Activated CD8-positive, alpha-beta memory T cell treated with anti-CD3 and anti-CD28 coated beads, Interleukin-2, amount 50 U/mL, for 48 hours (primary cell): Measurements from ENCODE around the gene APLF.
"Not testable (repeated sequence)": the region's sequence is repeated elsewhere in the genome, so short reads cannot be mapped to it uniquely, and the experiment has no call there.

Source experiments
- DNase-seq: peaks from one replicate; pipeline ENCODE4 v3.0.0-alpha.2; 2020

Gene APLF

GRCh38 chr2:68537809-68538208 lies 70.4 kb downstream of the APLF start:
- DNase-seq, result no peak

GRCh38 chr2:68544811-68545210 lies 77.4 kb downstream of the APLF start:
- no peak for DNase-seq

- DNase-seq, result no peak
Measured at GRCh38 chr2:68548396-68548795, 81.0 kb downstream of the APLF start.

GRCh38 chr2:68553098-68553497 lies 85.7 kb downstream of the APLF start:
- DNase-seq, result no peak

- not testable (repeated sequence) for DNase-seq
Measured at GRCh38 chr2:68555425-68556206, 88.2 kb downstream of the APLF start.

- DNase-seq, result no peak
Measured at GRCh38 chr2:68556381-68556780, 89.0 kb downstream of the APLF start.

GRCh38 chr2:68558576-68558975 lies 91.2 kb downstream of the APLF start:
- DNase-seq, result no peak

GRCh38 chr2:68559692-68560091 lies 92.3 kb downstream of the APLF start:
- no peak for DNase-seq

- DNase-seq, result no peak
Measured at GRCh38 chr2:68560545-68560944, 93.2 kb downstream of the APLF start.

- no peak for DNase-seq
Measured at GRCh38 chr2:68561372-68561771, 94.0 kb downstream of the APLF start.

GRCh38 chr2:68562934-68563333 lies 95.5 kb downstream of the APLF start:
- DNase-seq, result no peak

GRCh38 chr2:68564426-68564825 lies 97.0 kb downstream of the APLF start:
- DNase-seq, result no peak

GRCh38 chr2:68565273-68565672 lies 97.9 kb downstream of the APLF start:
- DNase-seq, result no peak

GRCh38 chr2:68565858-68566257 lies 98.5 kb downstream of the APLF start:
- no peak for DNase-seq

GRCh38 chr2:68566362-68566761 lies 99.0 kb downstream of the APLF start:
- no peak for DNase-seq

GRCh38 chr2:68568116-68568515 lies 100.7 kb downstream of the APLF start:
- DNase-seq, result no peak

GRCh38 chr2:68569604-68570003 lies 102.2 kb downstream of the APLF start:
- no peak for DNase-seq

GRCh38 chr2:68570434-68570833 lies 103.0 kb downstream of the APLF start:
- not testable (repeated sequence) for DNase-seq

GRCh38 chr2:68574202-68574791 lies 106.9 kb downstream of the APLF start:
- no peak for DNase-seq

GRCh38 chr2:68577183-68577582 lies 109.8 kb downstream of the APLF start:
- DNase-seq, result no peak

- no peak for DNase-seq
Measured at GRCh38 chr2:68579689-68580088, 112.3 kb downstream of the APLF start.

GRCh38 chr2:68588589-68588988 lies 121.2 kb downstream of the APLF start:
- DNase-seq, result no peak

GRCh38 chr2:68589963-68590362 lies 122.6 kb downstream of the APLF start:
- no peak for DNase-seq

- no peak for DNase-seq
Measured at GRCh38 chr2:68590702-68591101, 123.3 kb downstream of the APLF start.

- DNase-seq, result no peak
Measured at GRCh38 chr2:68591225-68591624, 123.8 kb downstream of the APLF start.
